Measurements from ENCODE around the gene ATXN10. TPM values are rescaled to one million over a fixed set of nuclear protein-coding genes. Genes with fewer than 3 reads are reported as not detected.
A peak's percentile ranks its signal among the peaks of the same experiment; 100 is the strongest.
"Not testable (repeated sequence)": the region's sequence is repeated elsewhere in the genome, so short reads cannot be mapped to it uniquely, and the experiment has no call there.

Gene ATXN10
- total RNA-seq (2014; rRNA removed; shearing (Covaris generic)), result 20.1 and 23.2 TPM in 2 replicates

- peak; percentile 47 for DNase-seq (ENCODE audit: low spot score)
Measured at GRCh38 chr22:45671783-45672563, at the start of gene ATXN10. Gene ATXN10 (plus strand): TSS chr22:45671834. CDS start chr22:45672064, 230 bp downstream.

- no peak for DNase-seq (ENCODE audit: low spot score)
Measured at GRCh38 chr22:45621836-45622600, 49.6 kb upstream of the ATXN10 start.

GRCh38 chr22:45623464-45624145 lies 48.0 kb upstream of the ATXN10 start:
- DNase-seq (ENCODE audit: low spot score), result not testable (repeated sequence)

GRCh38 chr22:45626198-45626651 lies 45.4 kb upstream of the ATXN10 start:
- peak; percentile 90 for DNase-seq (ENCODE audit: low spot score)

GRCh38 chr22:45627489-45628233 lies 44.0 kb upstream of the ATXN10 start:
- DNase-seq (ENCODE audit: low spot score), result no peak

- DNase-seq (ENCODE audit: low spot score), result peak; percentile 44
Measured at GRCh38 chr22:45628515-45628914, 43.1 kb upstream of the ATXN10 start.

- peak; percentile 35 for DNase-seq (ENCODE audit: low spot score)
Measured at GRCh38 chr22:45629469-45630089, 42.1 kb upstream of the ATXN10 start.

GRCh38 chr22:45630436-45630835 lies 41.2 kb upstream of the ATXN10 start:
- DNase-seq (ENCODE audit: low spot score), result no peak

GRCh38 chr22:45631140-45631840 lies 40.3 kb upstream of the ATXN10 start:
- DNase-seq (ENCODE audit: low spot score), result no peak

GRCh38 chr22:45631841-45632238 lies 39.8 kb upstream of the ATXN10 start:
- DNase-seq (ENCODE audit: low spot score), result no peak

GRCh38 chr22:45632791-45633515 lies 38.7 kb upstream of the ATXN10 start:
- peak; percentile 38 for DNase-seq (ENCODE audit: low spot score)

GRCh38 chr22:45636683-45637082 lies 35.0 kb upstream of the ATXN10 start:
- no peak for DNase-seq (ENCODE audit: low spot score)

- peak; percentile 69 for DNase-seq (ENCODE audit: low spot score)
Measured at GRCh38 chr22:45638197-45638596, 33.4 kb upstream of the ATXN10 start.

GRCh38 chr22:45638834-45639746 lies 32.5 kb upstream of the ATXN10 start:
- DNase-seq (ENCODE audit: low spot score), result peak; percentile 85

- no peak for DNase-seq (ENCODE audit: low spot score)
Measured at GRCh38 chr22:45639747-45640102, 31.9 kb upstream of the ATXN10 start.

GRCh38 chr22:45640291-45640940 lies 31.2 kb upstream of the ATXN10 start:
- DNase-seq (ENCODE audit: low spot score), result no peak

GRCh38 chr22:45640941-45641621 lies 30.6 kb upstream of the ATXN10 start:
- no peak for DNase-seq (ENCODE audit: low spot score)
